HG03196 (cell line): ENCODE data around the gene ZNF681.
"Not testable (repeated sequence)": the region's sequence is repeated elsewhere in the genome, so short reads cannot be mapped to it uniquely, and the experiment has no call there.

Experiments used
- ATAC-seq: cut with Tn5 transposase; IDR thresholded peaks from one replicate; pipeline ENCODE4 v1.9.1; 2021; ENCODE audit not compliant: unreplicated experiment

ZNF681 gene

GRCh38 chr19:23698711-23699520 lies 59.8 kb downstream of the ZNF681 start:
- ATAC-seq: no peak

- not testable (repeated sequence) for ATAC-seq
These were observed 65.8 kb downstream of the ZNF681 start for GRCh38 chr19:23692937-23693336.
